Aorta (tissue), 5 donors: ENCODE measurements around the gene NAA60. TPM values are rescaled to one million over a fixed set of nuclear protein-coding genes. Genes with fewer than 3 reads are reported as not detected.
"Not testable (repeated sequence)": the region's sequence is repeated elsewhere in the genome, so short reads cannot be mapped to it uniquely, and the experiment has no call there.

Experiments
- ATAC-seq: fragments of 200-7000 bp; cut with Tn5 transposase; one replicate; pipeline ENCODE4 v1.9.1; 2022; ENCODE audit warnings: moderate library complexity; ENCODE audit not compliant: low FRiP score
- DNase-seq, 2 donors: peaks; one replicate each; pipeline ENCODE4 v3.0.0-alpha.2; 2020
- H3K27ac ChIP-seq, 2 donors: one replicate each; pipeline ENCODE4 v1.5.1; 2013; ENCODE audit warnings: low read length in 2 of 2, mild to moderate bottlenecking in 2 of 2, moderate library complexity in 2 of 2, control low read depth in 1 of 2, inconsistent platforms in 1 of 2, low read depth in 1 of 2
- H3K27me3 ChIP-seq, 2 donors: one replicate each; pipeline ENCODE4 v1.6.1; 2013; ENCODE audit warnings: control low read depth in 1 of 2, low read length in 1 of 2, mild to moderate bottlenecking in 1 of 2, moderate library complexity in 1 of 2; ENCODE audit not compliant: insufficient read depth in 2 of 2, control insufficient read depth in 1 of 2
- H3K36me3 ChIP-seq, 2 donors: one replicate each; pipeline ENCODE4 v1.6.1; 2013; ENCODE audit warnings: control low read depth in 1 of 2, low read length in 1 of 2, mild to moderate bottlenecking in 1 of 2; ENCODE audit not compliant: insufficient read depth in 2 of 2, control insufficient read depth in 1 of 2
- H3K4me1 ChIP-seq, 2 donors: one replicate each; pipeline ENCODE4 v1.6.1; 2013; ENCODE audit warnings: low read length in 2 of 2, control low read depth in 1 of 2, mild to moderate bottlenecking in 1 of 2, moderate library complexity in 1 of 2; ENCODE audit not compliant: insufficient read depth in 2 of 2, control insufficient read depth in 1 of 2
- H3K4me3 ChIP-seq, 2 donors: one replicate each; pipeline ENCODE4 v1.5.1; 2013; ENCODE audit warnings: low read length in 2 of 2, control low read depth in 1 of 2, mild to moderate bottlenecking in 1 of 2
- H3K9me3 ChIP-seq: one replicate; pipeline ENCODE4 v1.6.1; 2013; ENCODE audit warnings: mild to moderate bottlenecking, low read length; ENCODE audit not compliant: control insufficient read depth
- WGBS, 2 donors: extraction: QIAGEN DNeasy Blood & Tissue Kit; methylation state at CpG; one replicate each; pipeline ENCODE4 v1.1.7; 2013; 5-methylcytosine and 5-hydroxymethylcytosine counted together
- intact Hi-C, 2 donors: fragments of 100-400 bp; cut with DNase I; formaldehyde crosslinking; loops; one replicate each; pipeline versions ENCODE4 v1.14.2 to v1.15.0; 2022
- polyA plus RNA-seq, 2 donors: library from polyadenylated mRNA; stranded (reverse); fragments of 200-250 nt; gene quantifications; one replicate each; pipeline ENCODE4 v1.2.3, GENCODE V29; 2013
- total RNA-seq, 2 donors: library from RNA; stranded (reverse); fragmentation: NEBNext Ultra II Directional; extraction: Animal tissue kit (Norgen Biotek cat#: 25700); gene quantifications; one replicate each; pipeline ENCODE4 v1.2.1, GENCODE V29; 2021
- donor health status: healthy with polysubstance abuse.
- donor health status: Bipolar disorder and iron deficiency.
- donor health status: DM: no; HTN: no; CAD: no.
- donor health status: DM: no; HTN: no; CAD: no.
- donor health status: DM: yes; HTN: yes; CAD: no.

NAA60 gene
- total and polyA plus RNA-seq, 4 donors = 20.2 to 47.5 (median 35.7) TPM

DNA sequence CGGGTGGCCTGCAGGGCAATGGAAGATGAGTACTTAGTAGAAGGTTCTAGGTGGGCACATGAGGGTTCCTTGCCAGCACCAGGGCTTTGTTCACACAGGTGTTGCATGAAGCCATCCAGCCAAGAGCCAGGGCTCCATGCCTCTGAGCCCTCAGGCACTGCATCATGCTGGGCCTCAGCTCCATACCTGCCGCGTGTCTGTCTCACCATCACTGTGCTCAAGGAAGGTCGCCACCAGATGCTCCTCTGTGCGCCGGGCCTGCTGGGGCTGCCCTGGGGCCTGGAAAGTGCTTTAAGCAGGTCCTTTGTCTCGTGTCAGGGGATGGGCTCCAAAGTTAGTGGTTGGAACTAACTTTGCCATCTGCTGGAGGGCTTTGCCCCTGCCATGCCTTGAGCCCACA lies 26.3 kb downstream of the NAA60 start:
- intact Hi-C loops = no loop called here
- Histone ChIP-seq H3K9me3 (no peaks in the 10 kb centered on the region), H3K27ac (no peak overlapping the region), H3K36me3 (no peaks in the 10 kb centered on the region), H3K4me3 (no peak overlapping the region), H3K27me3 (no peaks in the 10 kb centered on the region), H3K4me1 (no peaks in the 10 kb centered on the region)
- ATAC-seq = no peak
- peak in 1 of 2 donors; percentile 45 for DNase-seq
- 86 to 91% methylated on average over 7 of the region's 7 CpGs for WGBS, 2 donors

DNA sequence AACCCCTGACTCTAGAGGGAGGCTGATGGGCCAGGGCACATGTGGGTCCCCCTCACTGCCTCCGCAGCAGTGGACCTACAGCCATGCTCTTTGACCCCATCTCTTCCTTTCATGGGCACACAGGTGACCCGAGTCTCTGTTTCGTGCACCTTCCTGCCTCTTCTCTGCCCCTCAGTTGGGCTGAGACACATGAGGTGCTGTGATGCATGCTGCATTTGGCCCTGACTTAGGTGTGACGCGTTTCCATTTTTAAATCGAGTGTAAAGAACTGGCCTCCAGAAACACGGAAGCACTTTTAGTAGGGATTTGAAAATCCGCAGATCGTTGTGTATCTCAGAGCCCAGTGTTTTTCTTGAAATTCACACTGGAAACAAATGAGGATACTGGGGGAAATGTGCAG lies 27.2 kb downstream of the NAA60 start:
- no peaks in the 10 kb centered on the region for H3K4me1 ChIP-seq
- intact Hi-C loops = no loop called here
- ATAC-seq = no peak

DNA sequence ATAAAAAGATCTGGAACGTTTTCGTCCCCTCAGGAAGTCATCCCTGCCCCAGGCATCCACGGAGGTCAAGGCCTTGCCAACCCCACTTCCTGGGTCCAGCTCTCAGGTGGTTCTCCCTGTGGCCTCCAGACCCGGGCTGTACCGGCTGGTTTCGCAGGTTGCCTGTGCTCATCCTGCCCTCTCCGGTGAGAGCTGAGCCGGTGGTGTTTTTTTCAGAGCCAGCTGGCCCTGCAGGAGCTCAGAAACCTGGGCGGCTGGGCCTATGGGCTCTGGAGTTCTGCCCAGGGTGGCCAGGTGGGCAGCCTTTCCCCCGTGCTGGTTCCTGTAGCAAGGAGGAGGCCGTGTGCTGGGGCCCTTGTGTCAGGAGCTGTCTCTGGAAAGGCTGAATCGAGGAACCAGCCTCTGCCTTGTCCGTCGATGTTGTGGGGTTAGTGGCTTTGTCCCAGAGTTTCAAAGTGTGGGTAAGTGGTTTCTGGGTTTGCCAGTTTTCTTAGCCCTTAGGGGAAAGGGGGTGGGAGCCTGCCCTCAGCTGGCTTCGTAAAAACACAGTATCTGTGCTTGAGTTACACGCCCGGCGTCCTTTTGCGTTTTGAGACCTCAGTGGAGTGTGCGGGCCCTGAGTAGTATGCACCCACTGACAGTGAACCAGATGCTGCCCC lies 28.2 kb downstream of the NAA60 start:
- 91 to 92% methylated on average over 20 of the region's 20 CpGs for WGBS, 2 donors
- ATAC-seq = no peak
- intact Hi-C loops = no loop called here
- H3K9me3 ChIP-seq = no peaks in the 10 kb centered on the region
- no peaks in the 10 kb centered on the region for H3K27me3 ChIP-seq
- no peak overlapping the region for H3K4me3 ChIP-seq
- no peaks in the 10 kb centered on the region for H3K36me3 ChIP-seq
- no peaks in the 10 kb centered on the region for H3K4me1 ChIP-seq
- no peak overlapping the region for H3K27ac ChIP-seq
- no peak for DNase-seq

More for the DNA sequence above, 27.2 kb downstream of the NAA60 start:
- H3K36me3 ChIP-seq = no peaks in the 10 kb centered on the region
- WGBS, 2 donors = 84 to 92% methylated on average over 8 to 9 of the region's 9 CpGs
- no peak for DNase-seq
- H3K27ac ChIP-seq = no peak overlapping the region
- H3K4me3 ChIP-seq = no peak overlapping the region
- H3K27me3 ChIP-seq = no peaks in the 10 kb centered on the region
- no peaks in the 10 kb centered on the region for H3K9me3 ChIP-seq

DNA sequence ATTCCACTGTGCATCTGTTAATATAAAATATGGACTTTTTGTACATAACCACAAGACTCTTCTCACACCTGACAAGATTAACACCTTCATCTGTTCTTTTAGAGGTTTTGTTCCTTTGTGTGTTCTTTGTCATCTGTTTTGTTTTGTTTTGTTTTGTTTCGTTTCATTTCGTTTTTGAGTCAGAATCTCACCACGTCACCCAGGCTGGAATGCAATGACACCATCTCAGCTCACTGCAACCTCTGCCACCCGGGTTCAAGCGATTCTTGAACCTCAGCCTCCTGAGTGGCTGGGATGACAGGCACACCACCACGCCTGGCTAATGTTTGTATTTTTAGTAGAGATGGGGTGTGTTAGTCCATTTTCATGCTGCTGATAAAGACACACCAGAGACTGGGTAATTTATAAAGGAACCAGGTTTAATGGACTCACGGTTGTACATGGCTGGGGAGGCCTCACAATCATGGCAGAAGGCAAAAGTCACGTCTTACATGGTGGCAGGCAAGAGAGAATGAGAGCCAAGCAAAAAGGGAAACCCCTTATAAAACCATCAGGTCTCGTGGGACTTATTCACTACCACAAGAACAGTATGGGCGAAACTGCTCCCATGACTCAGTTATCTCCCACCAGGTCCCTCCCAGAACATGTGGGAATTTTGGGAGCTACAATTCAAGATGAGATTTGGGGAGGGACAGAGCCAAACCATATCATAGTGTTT lies 29.6 kb downstream of the NAA60 start:
- H3K4me3 ChIP-seq = no peak overlapping the region
- intact Hi-C loops = no loop called here
- H3K4me1 ChIP-seq = no peaks in the 10 kb centered on the region
- DNase-seq (no peak), ATAC-seq (no peak)
- H3K27ac ChIP-seq = no peak overlapping the region
- H3K36me3 ChIP-seq = no peaks in the 10 kb centered on the region
- WGBS, 2 donors = 71 to 81% methylated on average over 10 of the region's 10 CpGs
- no peaks in the 10 kb centered on the region for H3K27me3 ChIP-seq
- H3K9me3 ChIP-seq = no peaks in the 10 kb centered on the region

DNA sequence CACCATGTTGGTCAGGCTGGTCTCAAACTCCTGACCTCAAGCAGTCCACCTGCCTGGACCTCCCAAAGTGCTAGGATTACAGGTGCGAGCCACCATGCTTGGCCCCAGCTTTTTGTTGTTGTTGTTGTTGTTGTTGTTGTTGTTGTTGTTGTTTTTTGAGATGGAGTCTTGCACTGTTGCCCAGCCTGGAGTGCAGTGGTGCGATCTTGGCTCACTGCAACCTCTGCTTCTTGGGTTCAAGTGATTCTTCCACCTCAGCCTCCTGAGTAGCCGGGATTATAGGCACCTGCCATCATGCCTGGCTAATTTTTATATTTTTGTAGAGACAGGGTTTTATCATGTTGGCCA lies 30.1 kb downstream of the NAA60 start:
- H3K27me3 ChIP-seq, H3K4me1 ChIP-seq, H3K36me3 ChIP-seq, H3K27ac ChIP-seq, H3K9me3 ChIP-seq, ATAC-seq, intact Hi-C loops, H3K4me3 ChIP-seq, DNase-seq: not testable (repeated sequence)
- 85 to 98% methylated on average over 3 of the region's 3 CpGs for WGBS, 2 donors

DNA sequence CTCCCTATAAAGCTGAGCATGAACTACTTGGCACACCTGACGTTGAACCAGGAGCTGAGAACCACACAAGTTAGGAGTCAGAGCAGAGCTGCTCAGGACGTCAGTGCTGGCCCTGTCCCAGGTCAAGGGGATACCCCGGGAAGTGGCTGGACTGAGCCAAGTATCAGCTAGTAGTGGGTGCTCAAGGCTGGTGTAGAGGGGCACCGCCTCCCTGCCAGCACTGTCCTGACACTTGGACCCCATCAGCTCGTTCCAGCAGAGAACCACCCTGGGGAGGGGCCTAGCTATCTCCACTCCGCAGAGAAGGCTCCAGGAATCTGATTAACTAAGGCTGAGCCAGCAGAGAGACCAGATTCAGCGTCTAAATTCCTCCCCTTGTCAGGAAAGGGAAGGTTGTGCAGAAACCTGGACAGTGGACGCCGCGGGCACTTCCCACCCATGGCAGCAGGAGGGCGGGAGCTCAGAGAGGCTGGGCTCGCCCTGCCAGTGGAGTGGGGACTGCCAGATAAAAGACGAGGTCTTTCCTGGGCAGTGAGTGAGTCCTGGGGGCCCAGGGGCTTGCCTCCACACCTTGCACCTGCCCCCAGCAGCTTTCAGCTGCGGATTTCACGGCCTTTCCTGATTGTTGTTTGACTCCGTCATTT lies 30.8 kb downstream of the NAA60 start:
- ATAC-seq (no peak), DNase-seq (no peak)
- Histone ChIP-seq H3K4me3 (no peak overlapping the region), H3K9me3 (no peaks in the 10 kb centered on the region), H3K27me3 (no peaks in the 10 kb centered on the region), H3K36me3 (no peaks in the 10 kb centered on the region), H3K27ac (no peak overlapping the region), H3K4me1 (no peaks in the 10 kb centered on the region)
- intact Hi-C loops = no loop called here
- 78 to 81% methylated on average over 16 of the region's 16 CpGs for WGBS, 2 donors

DNA sequence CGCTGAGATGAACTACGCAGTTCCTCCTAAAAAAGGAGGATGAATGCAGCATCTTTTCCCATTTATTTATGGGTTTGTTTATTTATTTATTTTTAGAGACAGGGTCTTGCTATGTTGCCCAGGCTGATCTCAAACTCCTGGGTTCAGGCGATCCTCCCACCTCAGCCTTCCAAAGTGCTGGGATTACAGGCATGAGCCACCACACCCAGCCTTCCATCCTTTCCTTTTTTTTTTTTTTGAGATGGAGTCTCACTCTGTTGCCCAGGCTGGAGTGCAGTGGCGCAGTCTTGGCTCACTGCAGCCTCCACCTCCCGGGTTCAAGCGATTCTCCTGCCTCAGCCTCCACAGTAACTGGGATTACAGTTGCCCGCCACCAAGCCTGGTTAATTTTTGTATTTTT lies 31.4 kb downstream of the NAA60 start:
- intact Hi-C loops, H3K36me3 ChIP-seq, DNase-seq, H3K27me3 ChIP-seq, H3K27ac ChIP-seq, H3K9me3 ChIP-seq, H3K4me1 ChIP-seq, ATAC-seq, H3K4me3 ChIP-seq: not testable (repeated sequence)
- WGBS, 2 donors = 96 to 97% methylated on average over 7 of the region's 7 CpGs

DNA sequence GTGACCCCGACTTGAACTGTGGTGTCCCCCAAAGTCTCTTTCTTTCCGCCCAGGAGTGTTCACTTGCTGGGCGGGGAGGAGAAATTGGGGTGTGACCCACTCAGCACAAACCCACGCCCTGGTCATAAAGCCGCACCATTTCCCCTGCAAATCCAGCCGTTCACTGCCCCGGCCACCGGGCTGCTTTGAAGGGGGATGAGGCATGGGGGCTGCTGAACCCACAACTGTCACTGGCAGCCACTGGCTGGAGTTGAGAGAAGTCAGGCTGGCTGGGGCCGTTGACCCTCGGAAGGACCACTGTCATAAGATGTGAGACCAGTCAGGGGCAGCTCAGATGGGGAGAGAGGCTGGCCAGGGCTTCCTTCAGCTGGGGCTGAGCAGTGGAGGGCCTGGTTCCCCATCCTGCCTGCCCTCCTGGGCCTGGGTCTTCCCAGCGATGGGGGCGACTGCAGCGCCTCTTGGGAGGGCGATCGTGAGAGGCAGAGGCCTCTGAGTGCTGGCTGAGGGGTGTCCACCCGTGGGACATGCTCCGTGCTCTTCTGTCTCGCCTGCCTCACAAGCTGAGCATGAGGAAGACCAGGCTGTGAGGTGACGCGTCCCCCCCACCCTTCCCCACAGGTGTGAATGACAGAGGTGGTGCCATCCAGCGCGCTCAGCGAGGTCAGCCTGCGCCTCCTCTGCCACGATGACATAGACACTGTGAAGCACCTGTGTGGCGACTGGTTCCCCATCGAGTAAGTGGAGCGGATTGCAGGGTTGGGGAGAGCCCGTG lies 32.3 kb downstream of the NAA60 start:
- Histone ChIP-seq H3K9me3 (no peaks in the 10 kb centered on the region), H3K27me3 (no peaks in the 10 kb centered on the region), H3K36me3 (peaks cover 0 to 5% of the 10 kb centered on the region in 2 donors), H3K4me1 (no peaks in the 10 kb centered on the region), H3K4me3 (no peak overlapping the region), H3K27ac (no peak overlapping the region)
- DNase-seq = no peak
- intact Hi-C loops = no loop called here
- WGBS, 2 donors = 93% methylated on average over 26 to 29 of the region's 29 CpGs
- ATAC-seq = no peak
